ENCODE data around the gene PLAC8L1.

GRCh38 chr5:146137967-146138403 lies 32.6 kb upstream of the PLAC8L1 start:
- TF ChIP-seq CTCF (IDR thresholded peaks at IDR 0.05) (no peak), SIN3A (IDR thresholded peaks at IDR 0.05; ENCODE audit: borderline replicate concordance, insufficient read depth, low read depth, low read length) (no peak), POLR2AphosphoS5 (IDR thresholded peaks at IDR 0.05; ENCODE audit: low read depth, low read length) (no peak), REST (IDR thresholded peaks at IDR 0.05; ENCODE audit: insufficient read depth in 1 of 2, low read depth in 2 of 2, low read length in 1 of 2) (no peak), TCF7L2 (IDR thresholded peaks at IDR 0.05; ENCODE audit: low read depth, low read length) (no peak)

Data from Panc1 (cell line).